ENCODE measurements around the gene BMP6.

BMP6 gene

GRCh38 chr6:7916959-7917358 is 191.1 kb downstream of the BMP6 start:
- Histone ChIP-seq H3K4me2 (ENCODE audit: low read length) (no peak overlapping the region), H4K12ac (ENCODE audit: low read depth, low read length) (no peak overlapping the region), H3K4me1 (ENCODE audit: control insufficient read depth in 1 of 2, insufficient read depth in 2 of 2, low read length in 2 of 2) (peaks cover 2 to 5% of the 10 kb centered on the region in 2 experiments), H4K91ac (ENCODE audit: low read depth, low read length) (no peak overlapping the region), H3K9ac (ENCODE audit: low read length) (no peak overlapping the region), H3K4ac (ENCODE audit: low read depth, low read length) (no peak overlapping the region), H2BK5ac (ENCODE audit: low read depth, low read length, poor library complexity) (no peak overlapping the region), H2BK12ac (ENCODE audit: low read length) (no peak overlapping the region), H3K27ac (ENCODE audit: low read depth, low read length) (no peak overlapping the region), H4K8ac (ENCODE audit: low read depth, low read length) (no peak overlapping the region), H3K27me3 (ENCODE audit: insufficient read depth, low read length) (no peaks in the 10 kb centered on the region), H3K4me3 (ENCODE audit: low read depth, low read length) (no peak overlapping the region), H3K79me2 (ENCODE audit: control insufficient read depth, insufficient read depth, low read length, poor library complexity) (no peaks in the 10 kb centered on the region), H2BK120ac (ENCODE audit: insufficient read depth, low read length, poor library complexity) (no peak overlapping the region), H3K9me3 (ENCODE audit: insufficient read depth, low read depth, low read length) (peaks cover 1% of the 10 kb centered on the region), H2AK5ac (ENCODE audit: low read length) (no peak overlapping the region), H3K18ac (ENCODE audit: low read length) (no peak overlapping the region), H3K36me3 (ENCODE audit: control insufficient read depth in 1 of 2, insufficient read depth in 2 of 2, low read length in 2 of 2) (no peaks in the 10 kb centered on the region), H3K79me1 (ENCODE audit: low read length) (no peaks in the 10 kb centered on the region), H3K14ac (ENCODE audit: low read length) (no peak overlapping the region), H3K23ac (ENCODE audit: low read length) (no peak overlapping the region), H2AFZ (ENCODE audit: insufficient read depth, low read length, poor library complexity) (no peak overlapping the region)
- DNase-seq, result no peak
- no CpG with 5 or more reads among the region's 1 CpG for WGBS (ENCODE audit: extremely low coverage, insufficient coverage, insufficient read length)

GRCh38 chr6:7917729-7918128 is 191.8 kb downstream of the BMP6 start:
- no peak overlapping the region for H2BK12ac ChIP-seq (ENCODE audit: low read length)
- H3K23ac ChIP-seq (ENCODE audit: low read length), result no peak overlapping the region
- H2AK5ac ChIP-seq (ENCODE audit: low read length), result no peak overlapping the region
- peaks cover 1% of the 10 kb centered on the region for H3K9me3 ChIP-seq (ENCODE audit: insufficient read depth, low read depth, low read length)
- DNase-seq, result no peak
- no peaks in the 10 kb centered on the region for H3K27me3 ChIP-seq (ENCODE audit: insufficient read depth, low read length)
- no peak overlapping the region for H4K8ac ChIP-seq (ENCODE audit: low read depth, low read length)
- no peak overlapping the region for H3K4me2 ChIP-seq (ENCODE audit: low read length)
- H3K36me3 ChIP-seq (ENCODE audit: control insufficient read depth in 1 of 2, insufficient read depth in 2 of 2, low read length in 2 of 2), result no peaks in the 10 kb centered on the region
- no peak overlapping the region for H3K18ac ChIP-seq (ENCODE audit: low read length)
- no peak overlapping the region for H3K4ac ChIP-seq (ENCODE audit: low read depth, low read length)
- no CpG with 5 or more reads among the region's 5 CpGs for WGBS (ENCODE audit: extremely low coverage, insufficient coverage, insufficient read length)
- H3K79me2 ChIP-seq (ENCODE audit: control insufficient read depth, insufficient read depth, low read length, poor library complexity), result no peaks in the 10 kb centered on the region
- no peak overlapping the region for H2AFZ ChIP-seq (ENCODE audit: insufficient read depth, low read length, poor library complexity)
- no peak overlapping the region for H4K91ac ChIP-seq (ENCODE audit: low read depth, low read length)
- H2BK5ac ChIP-seq (ENCODE audit: low read depth, low read length, poor library complexity), result no peak overlapping the region
- no peak overlapping the region for H2BK120ac ChIP-seq (ENCODE audit: insufficient read depth, low read length, poor library complexity)
- H3K9ac ChIP-seq (ENCODE audit: low read length), result no peak overlapping the region
- no peak overlapping the region for H4K12ac ChIP-seq (ENCODE audit: low read depth, low read length)
- H3K14ac ChIP-seq (ENCODE audit: low read length), result no peak overlapping the region
- H3K4me3 ChIP-seq (ENCODE audit: low read depth, low read length), result no peak overlapping the region
- peaks cover 2 to 5% of the 10 kb centered on the region in 2 experiments for H3K4me1 ChIP-seq (ENCODE audit: control insufficient read depth in 1 of 2, insufficient read depth in 2 of 2, low read length in 2 of 2)
- H3K27ac ChIP-seq (ENCODE audit: low read depth, low read length), result no peak overlapping the region
- no peaks in the 10 kb centered on the region for H3K79me1 ChIP-seq (ENCODE audit: low read length)

GRCh38 chr6:7918403-7918802 is 192.5 kb downstream of the BMP6 start:
- H3K27me3 ChIP-seq (ENCODE audit: insufficient read depth, low read length), result no peaks in the 10 kb centered on the region
- no peak overlapping the region for H4K91ac ChIP-seq (ENCODE audit: low read depth, low read length)
- H4K8ac ChIP-seq (ENCODE audit: low read depth, low read length), result no peak overlapping the region
- no peak overlapping the region for H2AFZ ChIP-seq (ENCODE audit: insufficient read depth, low read length, poor library complexity)
- H3K4me3 ChIP-seq (ENCODE audit: low read depth, low read length), result no peak overlapping the region
- no peak overlapping the region for H4K12ac ChIP-seq (ENCODE audit: low read depth, low read length)
- H3K79me1 ChIP-seq (ENCODE audit: low read length), result no peaks in the 10 kb centered on the region
- H3K79me2 ChIP-seq (ENCODE audit: control insufficient read depth, insufficient read depth, low read length, poor library complexity), result no peaks in the 10 kb centered on the region
- H3K4me1 ChIP-seq (ENCODE audit: control insufficient read depth in 1 of 2, insufficient read depth in 2 of 2, low read length in 2 of 2), result peaks cover 2 to 5% of the 10 kb centered on the region in 2 experiments
- H3K14ac ChIP-seq (ENCODE audit: low read length), result no peak overlapping the region
- no peak overlapping the region for H3K18ac ChIP-seq (ENCODE audit: low read length)
- H3K36me3 ChIP-seq (ENCODE audit: control insufficient read depth in 1 of 2, insufficient read depth in 2 of 2, low read length in 2 of 2), result no peaks in the 10 kb centered on the region
- no peak overlapping the region for H2BK12ac ChIP-seq (ENCODE audit: low read length)
- H3K9ac ChIP-seq (ENCODE audit: low read length), result no peak overlapping the region
- no peak overlapping the region for H2BK120ac ChIP-seq (ENCODE audit: insufficient read depth, low read length, poor library complexity)
- no peak overlapping the region for H3K4me2 ChIP-seq (ENCODE audit: low read length)
- H3K9me3 ChIP-seq (ENCODE audit: insufficient read depth, low read depth, low read length), result no peaks in the 10 kb centered on the region
- no peak overlapping the region for H2BK5ac ChIP-seq (ENCODE audit: low read depth, low read length, poor library complexity)
- no peak for DNase-seq
- H3K27ac ChIP-seq (ENCODE audit: low read depth, low read length), result no peak overlapping the region
- H3K4ac ChIP-seq (ENCODE audit: low read depth, low read length), result no peak overlapping the region
- no peak overlapping the region for H2AK5ac ChIP-seq (ENCODE audit: low read length)
- no peak overlapping the region for H3K23ac ChIP-seq (ENCODE audit: low read length)
- no CpG with 5 or more reads among the region's 4 CpGs for WGBS (ENCODE audit: extremely low coverage, insufficient coverage, insufficient read length)

GRCh38 chr6:7919871-7920270 is 194.0 kb downstream of the BMP6 start:
- Histone ChIP-seq H3K4me2 (ENCODE audit: low read length) (no peak overlapping the region), H3K4ac (ENCODE audit: low read depth, low read length) (no peak overlapping the region), H4K91ac (ENCODE audit: low read depth, low read length) (no peak overlapping the region), H3K36me3 (ENCODE audit: control insufficient read depth in 1 of 2, insufficient read depth in 2 of 2, low read length in 2 of 2) (no peaks in the 10 kb centered on the region), H2BK5ac (ENCODE audit: low read depth, low read length, poor library complexity) (no peak overlapping the region), H2AK5ac (ENCODE audit: low read length) (no peak overlapping the region), H3K9ac (ENCODE audit: low read length) (no peak overlapping the region), H4K12ac (ENCODE audit: low read depth, low read length) (no peak overlapping the region), H3K27me3 (ENCODE audit: insufficient read depth, low read length) (no peaks in the 10 kb centered on the region), H3K4me1 (ENCODE audit: control insufficient read depth in 1 of 2, insufficient read depth in 2 of 2, low read length in 2 of 2) (peaks cover 2 to 5% of the 10 kb centered on the region in 2 experiments), H3K14ac (ENCODE audit: low read length) (no peak overlapping the region), H3K27ac (ENCODE audit: low read depth, low read length) (no peak overlapping the region), H2BK12ac (ENCODE audit: low read length) (no peak overlapping the region), H2BK120ac (ENCODE audit: insufficient read depth, low read length, poor library complexity) (no peak overlapping the region), H3K79me1 (ENCODE audit: low read length) (no peaks in the 10 kb centered on the region), H3K23ac (ENCODE audit: low read length) (no peak overlapping the region), H3K18ac (ENCODE audit: low read length) (no peak overlapping the region), H2AFZ (ENCODE audit: insufficient read depth, low read length, poor library complexity) (no peak overlapping the region), H3K4me3 (ENCODE audit: low read depth, low read length) (no peak overlapping the region), H3K79me2 (ENCODE audit: control insufficient read depth, insufficient read depth, low read length, poor library complexity) (no peaks in the 10 kb centered on the region), H4K8ac (ENCODE audit: low read depth, low read length) (no peak overlapping the region), H3K9me3 (ENCODE audit: insufficient read depth, low read depth, low read length) (no peaks in the 10 kb centered on the region)
- WGBS (ENCODE audit: extremely low coverage, insufficient coverage, insufficient read length), result no CpG with 5 or more reads among the region's 8 CpGs
- DNase-seq, result peak; percentile 38 to 41

All from trophoblast cell (in vitro differentiated cells and primary cell).